Neural cell (in vitro differentiated cells): ENCODE measurements around the gene GRN. TPM values are rescaled to one million over a fixed set of nuclear protein-coding genes. Genes with fewer than 3 reads are reported as not detected.

Source experiments
- H2AFZ ChIP-seq: fragments of 200-600, 300-800 bp; sonication (generic), shearing (Covaris generic); 2 replicates; pipeline ENCODE4 v1.6.0; 2014; ENCODE audit warnings: low read depth, mild to moderate bottlenecking, antibody characterized with exemption, low read length, moderate library complexity
- H3F3A ChIP-seq: fragments of 200-600 bp; shearing (Covaris generic); 2 replicates; pipeline ENCODE4 v1.6.1; 2016; ENCODE audit warnings: mild to moderate bottlenecking, moderate library complexity, mixed read lengths, antibody characterized with exemption, low read length; ENCODE audit not compliant: insufficient read depth, poor library complexity, severe bottlenecking
- H3K27ac ChIP-seq: fragments of 200-600, 300-800 bp; sonication (generic), shearing (Covaris generic); 2 replicates; pipeline ENCODE4 v1.5.1; 2014; ENCODE audit warnings: mild to moderate bottlenecking, low read length, moderate library complexity
- H3K27me3 ChIP-seq: fragments of 300-800, 200-600 bp; sonication (generic), shearing (Covaris generic); 2 replicates; pipeline ENCODE4 v1.6.0; 2014; ENCODE audit warnings: mild to moderate bottlenecking, low read depth, low read length, moderate library complexity; ENCODE audit not compliant: insufficient read depth
- H3K36me3 ChIP-seq: fragments of 300-800, 200-600 bp; sonication (generic), shearing (Covaris generic); 2 replicates; pipeline ENCODE4 v1.5.1; 2014; ENCODE audit warnings: mild to moderate bottlenecking, antibody characterized with exemption, low read length, moderate library complexity; ENCODE audit not compliant: insufficient read depth
- H3K4me2 ChIP-seq: fragments of 300-800, 200-600 bp; sonication (generic), shearing (Covaris generic); 2 replicates; pipeline ENCODE4 v1.6.0; 2014; ENCODE audit warnings: mild to moderate bottlenecking, low read length
- H3K4me3 ChIP-seq: fragments of 300-800, 200-600 bp; sonication (generic), shearing (Covaris generic); 2 replicates; pipeline ENCODE4 v1.5.1; 2014; ENCODE audit warnings: mild to moderate bottlenecking, low read length, moderate library complexity
- H3K79me2 ChIP-seq: fragments of 200-600 bp; shearing (Covaris generic); replicated peaks from 2 replicates; pipeline ENCODE4 v1.6.0; 2014; ENCODE audit warnings: mild to moderate bottlenecking, low read length, moderate library complexity; ENCODE audit not compliant: insufficient read depth
- H3K9ac ChIP-seq: fragments of 300-800, 200-600 bp; sonication (generic), shearing (Covaris generic); 2 replicates; pipeline ENCODE4 v1.6.1; 2016; ENCODE audit warnings: mild to moderate bottlenecking, low read length, mixed read lengths
- H3K9me2 ChIP-seq: fragments of 200-600 bp; shearing (Covaris generic); 2 replicates; pipeline ENCODE4 v1.6.1; 2016; ENCODE audit warnings: mild to moderate bottlenecking, low read length, mixed read lengths; ENCODE audit not compliant: insufficient read depth
- H3K9me3 ChIP-seq: fragments of 200-600, 300-800 bp; sonication (generic), shearing (Covaris generic); 2 replicates; pipeline ENCODE4 v1.6.1; 2016; ENCODE audit warnings: mild to moderate bottlenecking, mixed run types, low read length, moderate library complexity, mixed read lengths
- H4K20me1 ChIP-seq: fragments of 200-600 bp; shearing (Covaris generic); 2 replicates; pipeline ENCODE4 v1.6.1; 2016; ENCODE audit warnings: mild to moderate bottlenecking, mixed run types; ENCODE audit not compliant: insufficient read depth
- EP300 ChIP-seq: fragments of 450-650 bp; conservative IDR thresholded peaks from 2 replicates; pipeline ENCODE4 v1.6.1; 2014; ENCODE audit warnings: antibody characterized with exemption, mild to moderate bottlenecking, moderate library complexity; ENCODE audit not compliant: poor library complexity, severe bottlenecking
- EZH2 ChIP-seq: fragments of 200-600, 300-800 bp; shearing (Covaris generic), sonication (generic); IDR thresholded peaks from 2 replicates; pipeline ENCODE4 v1.6.1; 2014; ENCODE audit warnings: antibody characterized with exemption, low read length, borderline replicate concordance, mild to moderate bottlenecking; ENCODE audit not compliant: insufficient read depth, poor library complexity, severe bottlenecking
- MXI1 ChIP-seq: fragments of 450-650 bp; conservative IDR thresholded peaks from 2 replicates; pipeline ENCODE4 v1.6.1; 2014; ENCODE audit warnings: antibody characterized with exemption, mild to moderate bottlenecking; ENCODE audit not compliant: poor library complexity, severe bottlenecking
- POLR2AphosphoS5 ChIP-seq: IDR thresholded peaks from 2 replicates; pipeline ENCODE4 v1.6.1; 2012
- RAD21 ChIP-seq: fragments of 450-650 bp; conservative IDR thresholded peaks from 2 replicates; pipeline ENCODE4 v1.6.1; 2014; ENCODE audit warnings: antibody characterized with exemption, mild to moderate bottlenecking, moderate library complexity
- REST ChIP-seq: IDR thresholded peaks from 2 replicates; pipeline ENCODE4 v1.6.1; 2012; ENCODE audit warnings: borderline replicate concordance
- SMC3 ChIP-seq: fragments of 450-650 bp; conservative IDR thresholded peaks from 2 replicates; pipeline ENCODE4 v1.6.1; 2014; ENCODE audit warnings: antibody characterized with exemption, mild to moderate bottlenecking, moderate library complexity; ENCODE audit not compliant: poor library complexity
- TAF1 ChIP-seq: IDR thresholded peaks from 2 replicates; pipeline ENCODE4 v1.6.1; 2012; ENCODE audit warnings: low read depth
- polyA plus RNA-seq: library from polyadenylated mRNA; depleted of rRNA; stranded (reverse); fragments of >200 nt; gene quantifications from 2 replicates; pipeline ENCODE4 v1.2.3, GENCODE V29; 2014
- TF ChIP-seq, protein P1 (sequence below): fragments of 450-650 bp; IDR thresholded peaks from 2 replicates; pipeline ENCODE4 v1.5.1; 2014; ENCODE audit warnings: antibody characterized with exemption, mild to moderate bottlenecking, moderate library complexity; ENCODE audit not compliant: poor library complexity, severe bottlenecking

Gene GRN
- polyA plus RNA-seq, 1 donor from 2014 or later: 21.8 TPM

DNA sequence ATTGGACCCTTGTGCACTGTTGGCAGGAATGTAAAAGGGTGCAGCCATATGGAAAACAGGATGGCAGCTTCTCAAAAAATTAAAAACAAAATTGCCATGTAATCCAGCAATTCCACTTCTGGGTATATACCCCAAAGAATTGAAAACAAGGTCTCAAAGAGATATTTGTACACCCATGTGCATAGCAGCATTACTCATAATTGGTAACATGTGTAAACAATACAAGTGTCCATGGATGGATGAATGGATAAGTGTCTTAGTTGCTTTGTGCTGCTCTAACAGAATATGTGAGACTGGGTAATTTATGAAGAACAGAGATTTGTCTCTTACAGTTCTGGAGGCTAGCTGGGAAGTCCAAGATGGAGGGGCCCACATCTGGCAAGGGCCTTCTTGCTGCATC is 40.5 kb upstream of the GRN start:
- no peak overlapping the region for H3K9ac ChIP-seq
- no peak overlapping the region for H3K4me2 ChIP-seq
- H3K79me2 ChIP-seq: peaks cover 11% of the 10 kb centered on the region
- TF ChIP-seq EP300 (no peak), RAD21 (no peak)
- no peaks in the 10 kb centered on the region for H3K9me3 ChIP-seq
- no peaks in the 10 kb centered on the region for H3F3A ChIP-seq
- no peak overlapping the region for H3K4me3 ChIP-seq
- H3K9me2 ChIP-seq: no peaks in the 10 kb centered on the region
- no peaks in the 10 kb centered on the region for H4K20me1 ChIP-seq
- no peaks in the 10 kb centered on the region for H3K36me3 ChIP-seq
- H3K27me3 ChIP-seq: no peaks in the 10 kb centered on the region
- H3K27ac ChIP-seq: no peak overlapping the region
- H2AFZ ChIP-seq: no peak overlapping the region

- peak; percentile 52 for TF ChIP-seq RAD21
- peak; percentile 35 for TF ChIP-seq MXI1
- TF ChIP-seq POLR2AphosphoS5: no peak
- TF ChIP-seq EZH2: no peak
- no peak for TF ChIP-seq TAF1
- no peak for TF ChIP-seq EP300
- TF ChIP-seq REST: no peak
- TF ChIP-seq, protein P1, sequence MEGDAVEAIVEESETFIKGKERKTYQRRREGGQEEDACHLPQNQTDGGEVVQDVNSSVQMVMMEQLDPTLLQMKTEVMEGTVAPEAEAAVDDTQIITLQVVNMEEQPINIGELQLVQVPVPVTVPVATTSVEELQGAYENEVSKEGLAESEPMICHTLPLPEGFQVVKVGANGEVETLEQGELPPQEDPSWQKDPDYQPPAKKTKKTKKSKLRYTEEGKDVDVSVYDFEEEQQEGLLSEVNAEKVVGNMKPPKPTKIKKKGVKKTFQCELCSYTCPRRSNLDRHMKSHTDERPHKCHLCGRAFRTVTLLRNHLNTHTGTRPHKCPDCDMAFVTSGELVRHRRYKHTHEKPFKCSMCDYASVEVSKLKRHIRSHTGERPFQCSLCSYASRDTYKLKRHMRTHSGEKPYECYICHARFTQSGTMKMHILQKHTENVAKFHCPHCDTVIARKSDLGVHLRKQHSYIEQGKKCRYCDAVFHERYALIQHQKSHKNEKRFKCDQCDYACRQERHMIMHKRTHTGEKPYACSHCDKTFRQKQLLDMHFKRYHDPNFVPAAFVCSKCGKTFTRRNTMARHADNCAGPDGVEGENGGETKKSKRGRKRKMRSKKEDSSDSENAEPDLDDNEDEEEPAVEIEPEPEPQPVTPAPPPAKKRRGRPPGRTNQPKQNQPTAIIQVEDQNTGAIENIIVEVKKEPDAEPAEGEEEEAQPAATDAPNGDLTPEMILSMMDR: no peak
- peak; percentile 56 for TF ChIP-seq SMC3
- H3K9ac ChIP-seq: peak overlapping the region; percentile 98
- H2AFZ ChIP-seq: peak overlapping the region; percentile 74
Observed at GRCh38 chr17:44307387-44308186, 37.5 kb upstream of the GRN start.

More at GRCh38 chr17:44307387-44308186, 37.5 kb upstream of the GRN start:
- Histone ChIP-seq H4K20me1 (peaks cover 6% of the 10 kb centered on the region), H3K4me3 (peak overlapping the region; percentile 96), H3K27ac (peak overlapping the region; percentile 97), H3K36me3 (no peaks in the 10 kb centered on the region), H3K9me2 (no peaks in the 10 kb centered on the region), H3K9me3 (no peaks in the 10 kb centered on the region), H3K4me2 (peak overlapping the region; percentile 89), H3F3A (no peaks in the 10 kb centered on the region), H3K27me3 (no peaks in the 10 kb centered on the region), H3K79me2 (peaks cover 30% of the 10 kb centered on the region)
